Heart left ventricle (tissue), 13 donors: ENCODE results near the gene ARNT2.

Source experiments
- POLR2A ChIP-seq, 2 donors: fragments of 450-650 bp; IDR thresholded peaks; one replicate each; pipeline ENCODE4 v1.6.1; 2017; ENCODE audit warnings: antibody characterized with exemption in 2 of 2, mild to moderate bottlenecking in 2 of 2, moderate library complexity in 2 of 2
- TF ChIP-seq, protein P1 (sequence below), 12 donors: fragments of 200-600 bp; sonication (generic) in 4 of 12; IDR thresholded peaks; one replicate each; pipeline versions ENCODE4 v1.5.0 to v1.8.0; 2018 to 2022; ENCODE audit warnings: antibody characterized with exemption in 12 of 12, mild to moderate bottlenecking in 5 of 12
- donor health status: ischemic (EF 13 %, LVEDD 7.1; RV severe dilation, severe dysfunction).
- donor health status: DM: no; HTN: yes; CAD: no.
- donor health status: DM: no; HTN: no; CAD: no.
- donor health status: ischemic (EF 25% LVEDD 6.9; RV normal size, moderate dysfunction).
- donor health status: ischemic (EF 25% LVEDD 5.7; RV mildly dilated, moderate dysfunction).
- donor health status: ischemic (EF 35%, LVEDD 5.7; RV mildly dilated, moderate dysfunction).
- donor health status: nonischemic (EF 11% LVEDD 7.7; RV severe dilation, severe dysfunction).
- donor health status: DM: yes; HTN: yes; CAD: no.
- donor health status: PGD.
- donor health status: ischemic (EF 29% LVEDD 5.4; RV normal size, mild dysfunction).
- donor health status: nonischemic (EF 23%, LVEDD 6.1; RV moderate dilation, normal function).

DNA sequence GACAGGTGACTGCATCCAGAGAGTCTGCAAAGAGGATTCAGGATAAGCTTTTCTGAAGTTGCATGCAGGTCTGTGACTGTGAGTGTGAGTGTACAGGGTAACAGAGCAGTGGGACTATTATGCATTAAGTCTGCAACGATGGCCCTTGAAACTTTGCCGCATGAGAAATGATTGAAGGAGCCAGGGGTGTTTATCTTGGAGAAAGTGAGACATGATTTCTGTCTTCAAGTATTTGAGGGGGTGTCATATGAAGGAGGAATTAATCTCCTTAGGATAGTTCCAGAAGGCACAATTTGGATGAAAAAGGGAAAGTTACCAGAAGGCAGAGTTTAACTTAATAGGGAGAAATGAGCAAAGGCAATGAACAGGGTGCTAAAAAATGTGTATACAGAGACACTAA lies 119.6 kb downstream of the ARNT2 start:
- TF ChIP-seq, protein P1, sequence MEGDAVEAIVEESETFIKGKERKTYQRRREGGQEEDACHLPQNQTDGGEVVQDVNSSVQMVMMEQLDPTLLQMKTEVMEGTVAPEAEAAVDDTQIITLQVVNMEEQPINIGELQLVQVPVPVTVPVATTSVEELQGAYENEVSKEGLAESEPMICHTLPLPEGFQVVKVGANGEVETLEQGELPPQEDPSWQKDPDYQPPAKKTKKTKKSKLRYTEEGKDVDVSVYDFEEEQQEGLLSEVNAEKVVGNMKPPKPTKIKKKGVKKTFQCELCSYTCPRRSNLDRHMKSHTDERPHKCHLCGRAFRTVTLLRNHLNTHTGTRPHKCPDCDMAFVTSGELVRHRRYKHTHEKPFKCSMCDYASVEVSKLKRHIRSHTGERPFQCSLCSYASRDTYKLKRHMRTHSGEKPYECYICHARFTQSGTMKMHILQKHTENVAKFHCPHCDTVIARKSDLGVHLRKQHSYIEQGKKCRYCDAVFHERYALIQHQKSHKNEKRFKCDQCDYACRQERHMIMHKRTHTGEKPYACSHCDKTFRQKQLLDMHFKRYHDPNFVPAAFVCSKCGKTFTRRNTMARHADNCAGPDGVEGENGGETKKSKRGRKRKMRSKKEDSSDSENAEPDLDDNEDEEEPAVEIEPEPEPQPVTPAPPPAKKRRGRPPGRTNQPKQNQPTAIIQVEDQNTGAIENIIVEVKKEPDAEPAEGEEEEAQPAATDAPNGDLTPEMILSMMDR (IDR thresholded peaks at IDR 0.05): no peak
- no peak for TF ChIP-seq POLR2A (IDR thresholded peaks at IDR 0.05)
